Measurements from ENCODE around the gene HSPB8. TPM values are rescaled to one million over a fixed set of nuclear protein-coding genes. Genes with fewer than 3 reads are reported as not detected.
"Not testable (repeated sequence)": the region's sequence is repeated elsewhere in the genome, so short reads cannot be mapped to it uniquely, and the experiment has no call there.

Gene HSPB8
- total RNA-seq, 6 experiments from 2014 or later: 18.9 to 40.1 (median 22.2) TPM

DNA sequence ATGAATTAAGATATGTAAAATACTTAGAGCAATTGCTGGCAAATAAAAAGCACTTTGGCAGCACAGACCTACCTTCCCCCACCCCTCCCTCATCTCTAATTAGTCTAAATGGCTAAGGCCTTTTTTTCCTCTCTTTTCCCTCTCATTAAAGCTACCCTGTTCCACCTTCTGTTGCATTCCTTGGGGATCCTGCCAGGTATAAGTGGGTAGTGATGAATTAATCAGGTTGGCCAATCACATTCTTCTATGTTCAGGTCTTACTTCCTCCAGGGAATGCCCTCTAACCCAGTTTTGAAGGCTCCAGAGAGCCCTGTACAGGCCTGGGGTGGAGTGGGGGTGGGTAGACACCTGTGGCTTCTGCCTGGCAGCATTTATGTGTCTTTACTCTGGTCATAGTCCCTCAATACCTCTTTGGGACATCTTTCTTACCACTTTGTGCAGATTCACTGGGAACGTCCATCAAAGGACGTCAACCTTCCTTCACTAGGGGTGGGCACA lies 28.4 kb downstream of the HSPB8 start:
- H3K9me3 Mint-ChIP-seq: no peaks in the 10 kb centered on the region
- no peaks in the 10 kb centered on the region for H3K36me3 Mint-ChIP-seq (ENCODE audit: low read depth)
- no peak overlapping the region for H3K27ac Mint-ChIP-seq
- peaks cover 9% of the 10 kb centered on the region for H3K27me3 Mint-ChIP-seq (ENCODE audit: insufficient read depth)
- H3K4me1 Mint-ChIP-seq (ENCODE audit: low read depth): no peaks in the 10 kb centered on the region
- TF ChIP-seq, protein P1, sequence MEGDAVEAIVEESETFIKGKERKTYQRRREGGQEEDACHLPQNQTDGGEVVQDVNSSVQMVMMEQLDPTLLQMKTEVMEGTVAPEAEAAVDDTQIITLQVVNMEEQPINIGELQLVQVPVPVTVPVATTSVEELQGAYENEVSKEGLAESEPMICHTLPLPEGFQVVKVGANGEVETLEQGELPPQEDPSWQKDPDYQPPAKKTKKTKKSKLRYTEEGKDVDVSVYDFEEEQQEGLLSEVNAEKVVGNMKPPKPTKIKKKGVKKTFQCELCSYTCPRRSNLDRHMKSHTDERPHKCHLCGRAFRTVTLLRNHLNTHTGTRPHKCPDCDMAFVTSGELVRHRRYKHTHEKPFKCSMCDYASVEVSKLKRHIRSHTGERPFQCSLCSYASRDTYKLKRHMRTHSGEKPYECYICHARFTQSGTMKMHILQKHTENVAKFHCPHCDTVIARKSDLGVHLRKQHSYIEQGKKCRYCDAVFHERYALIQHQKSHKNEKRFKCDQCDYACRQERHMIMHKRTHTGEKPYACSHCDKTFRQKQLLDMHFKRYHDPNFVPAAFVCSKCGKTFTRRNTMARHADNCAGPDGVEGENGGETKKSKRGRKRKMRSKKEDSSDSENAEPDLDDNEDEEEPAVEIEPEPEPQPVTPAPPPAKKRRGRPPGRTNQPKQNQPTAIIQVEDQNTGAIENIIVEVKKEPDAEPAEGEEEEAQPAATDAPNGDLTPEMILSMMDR (IDR thresholded peaks at IDR 0.05): no peak
- no peak overlapping the region for H3K4me3 Mint-ChIP-seq
- no peak for DNase-seq

DNA sequence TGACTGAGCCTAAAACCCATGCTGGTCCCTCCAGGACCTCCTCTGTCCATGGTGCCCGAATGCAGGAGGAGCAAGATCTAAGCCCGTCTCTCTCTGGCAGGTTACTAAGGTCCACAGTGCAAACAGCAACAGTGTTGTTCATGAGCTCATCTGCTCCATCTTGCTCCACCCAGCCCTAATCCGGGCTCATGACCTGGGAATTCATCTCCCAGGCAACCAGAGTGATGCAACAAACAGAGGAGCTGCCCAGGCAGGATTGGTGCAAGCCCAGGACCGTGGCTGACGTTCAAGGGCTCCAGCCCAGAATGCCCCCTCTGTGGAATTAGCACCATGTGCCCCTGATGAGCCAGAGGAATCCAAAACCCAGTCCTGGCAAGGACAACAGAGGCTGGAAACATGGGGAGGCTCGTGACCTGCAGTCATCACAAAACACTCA lies 29.9 kb downstream of the HSPB8 start:
- Mint-ChIP-seq H3K36me3 (ENCODE audit: low read depth) (no peaks in the 10 kb centered on the region), H3K27ac (no peak overlapping the region), H3K9me3 (no peaks in the 10 kb centered on the region), H3K27me3 (ENCODE audit: insufficient read depth) (peaks cover 6% of the 10 kb centered on the region), H3K4me1 (ENCODE audit: low read depth) (no peaks in the 10 kb centered on the region), H3K4me3 (no peak overlapping the region)
- TF ChIP-seq, protein P1 (IDR thresholded peaks at IDR 0.05): no peak
- peak; percentile 58 for DNase-seq

DNA sequence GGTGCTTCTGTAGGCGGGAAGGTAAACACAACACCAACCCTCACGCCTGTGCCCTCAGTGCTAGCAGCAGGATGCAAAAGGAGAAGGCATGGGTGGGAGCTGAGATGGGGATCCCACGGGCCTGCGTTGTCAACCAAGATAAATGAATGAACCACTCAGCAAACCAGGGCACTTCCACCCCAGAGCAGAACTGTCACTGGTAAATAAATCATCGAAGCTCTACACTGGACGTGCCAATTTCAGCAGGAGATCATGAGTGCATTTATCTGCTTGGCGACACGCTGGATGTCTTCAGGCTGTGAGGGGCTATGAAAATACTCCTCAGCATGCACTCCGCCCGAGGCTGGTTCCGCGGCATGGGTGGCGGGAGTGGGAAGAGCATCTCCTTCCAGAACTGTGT lies 33.2 kb downstream of the HSPB8 start:
- no peaks in the 10 kb centered on the region; the same call in 1 of the 2 replicates for H3K9me3 Mint-ChIP-seq
- H3K27ac Mint-ChIP-seq: no peak overlapping the region
- H3K4me3 Mint-ChIP-seq: no peak overlapping the region
- TF ChIP-seq, protein P1 (IDR thresholded peaks at IDR 0.05): no peak
- peaks cover 6% of the 10 kb centered on the region; the same call in 1 of the 2 replicates for H3K27me3 Mint-ChIP-seq (ENCODE audit: insufficient read depth)
- H3K4me1 Mint-ChIP-seq (ENCODE audit: low read depth): no peaks in the 10 kb centered on the region
- H3K36me3 Mint-ChIP-seq (ENCODE audit: low read depth): no peaks in the 10 kb centered on the region
- DNase-seq: no peak

DNA sequence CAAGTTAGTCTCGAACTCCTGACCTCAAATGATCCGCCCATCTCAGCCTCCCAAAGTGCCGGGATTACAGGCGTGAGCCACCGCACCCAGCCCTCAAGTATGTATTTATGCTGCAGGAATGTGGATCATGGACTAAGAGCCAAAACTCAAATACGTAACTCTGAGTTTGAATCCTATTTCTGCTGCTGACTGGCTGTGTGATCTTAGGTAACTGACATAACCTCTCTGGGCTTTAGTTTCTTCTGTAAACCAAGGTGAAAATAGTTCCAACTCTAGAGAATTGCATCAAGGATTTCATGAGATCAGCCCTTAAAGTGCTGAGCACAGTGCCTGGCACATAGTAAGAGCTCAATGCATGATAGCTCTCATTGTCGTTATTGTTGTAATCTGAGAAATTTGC lies 37.4 kb downstream of the HSPB8 start:
- Mint-ChIP-seq H3K36me3 (ENCODE audit: low read depth) (no peaks in the 10 kb centered on the region), H3K4me1 (ENCODE audit: low read depth) (no peaks in the 10 kb centered on the region), H3K4me3 (no peak overlapping the region), H3K27ac (no peak overlapping the region), H3K27me3 (ENCODE audit: insufficient read depth) (peaks cover 6% of the 10 kb centered on the region; the same call in 1 of the 2 replicates), H3K9me3 (no peaks in the 10 kb centered on the region; the same call in none of the 2 replicates)
- no peak for DNase-seq
- TF ChIP-seq, protein P1 (IDR thresholded peaks at IDR 0.05): no peak

DNA sequence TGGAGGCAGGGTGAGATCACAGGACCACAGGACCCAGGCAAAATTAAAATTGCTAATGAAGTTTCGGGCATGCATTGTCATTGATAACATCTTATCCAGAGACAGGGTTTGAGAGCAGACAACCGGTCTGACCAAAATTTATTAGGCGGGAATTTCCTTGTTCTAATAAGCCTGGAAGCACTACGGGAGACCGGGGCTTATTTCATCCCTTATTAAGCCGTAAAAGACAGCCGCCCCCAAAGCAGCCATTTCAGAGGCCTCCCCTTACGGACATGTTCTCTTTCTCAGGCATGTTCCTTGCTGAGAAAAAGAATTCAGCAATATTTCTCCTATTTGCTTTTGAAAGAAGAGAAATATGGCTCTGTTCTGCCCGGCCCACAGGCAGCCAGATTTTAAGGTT lies 40.1 kb downstream of the HSPB8 start:
- not testable (repeated sequence) for DNase-seq; H3K9me3 Mint-ChIP-seq; H3K27me3 Mint-ChIP-seq (ENCODE audit: insufficient read depth); H3K4me1 Mint-ChIP-seq (ENCODE audit: low read depth); H3K4me3 Mint-ChIP-seq; H3K27ac Mint-ChIP-seq; H3K36me3 Mint-ChIP-seq (ENCODE audit: low read depth)

DNA sequence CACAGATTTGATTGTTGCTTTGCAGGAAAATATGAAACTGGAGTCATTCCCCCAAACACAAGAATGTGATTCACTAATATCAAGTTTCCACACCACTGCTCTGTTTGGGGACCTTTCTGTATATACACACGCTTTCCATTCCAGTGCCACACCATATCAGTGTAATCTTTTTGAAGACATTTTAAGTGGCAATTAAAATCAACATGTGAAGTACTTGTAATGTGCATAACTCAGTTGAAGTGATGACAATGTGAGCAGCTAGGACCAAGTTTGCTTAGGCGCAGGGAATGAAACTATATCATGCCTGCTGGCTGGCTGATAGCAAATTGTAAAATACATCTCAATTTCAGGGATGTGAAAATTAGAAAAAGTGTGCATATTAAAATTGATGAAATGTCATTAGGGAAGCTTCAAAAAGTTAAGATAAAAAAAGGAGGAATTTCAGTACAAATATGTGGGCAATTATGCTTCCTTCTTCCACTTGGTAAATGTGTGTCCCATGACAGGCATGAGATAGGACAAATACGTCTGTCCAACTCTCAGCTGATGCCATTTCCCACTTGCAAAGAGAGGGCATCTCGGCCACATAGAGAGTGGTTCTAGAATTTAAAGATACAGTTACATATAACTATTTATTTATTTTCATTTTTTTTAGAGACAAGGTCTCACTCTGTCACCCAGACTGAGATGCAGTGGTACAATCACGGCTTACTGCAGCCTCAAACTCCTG lies 43.7 kb downstream of the HSPB8 start:
- TF ChIP-seq, protein P1 (IDR thresholded peaks at IDR 0.05): no peak
- Mint-ChIP-seq H3K27ac (no peak overlapping the region), H3K36me3 (ENCODE audit: low read depth) (no peaks in the 10 kb centered on the region), H3K27me3 (ENCODE audit: insufficient read depth) (peaks cover 3% of the 10 kb centered on the region; the same call in 1 of the 2 replicates), H3K4me3 (no peak overlapping the region), H3K4me1 (ENCODE audit: low read depth) (no peaks in the 10 kb centered on the region), H3K9me3 (no peaks in the 10 kb centered on the region; the same call in 1 of the 2 replicates)
- DNase-seq: no peak

All from HFFc6 (cell line).